GM11168 (cell line): ENCODE measurements around the gene CRTC3.

Experiments used
- in situ Hi-C: fragments of 300-500 bp; cut with MboI; formaldehyde crosslinking; loops from one replicate; pipeline ENCODE4 v1.12.0; 2022; ENCODE audit warnings: low sequenced_read_pairs; ENCODE audit not compliant: unreplicated experiment

Gene CRTC3

DNA sequence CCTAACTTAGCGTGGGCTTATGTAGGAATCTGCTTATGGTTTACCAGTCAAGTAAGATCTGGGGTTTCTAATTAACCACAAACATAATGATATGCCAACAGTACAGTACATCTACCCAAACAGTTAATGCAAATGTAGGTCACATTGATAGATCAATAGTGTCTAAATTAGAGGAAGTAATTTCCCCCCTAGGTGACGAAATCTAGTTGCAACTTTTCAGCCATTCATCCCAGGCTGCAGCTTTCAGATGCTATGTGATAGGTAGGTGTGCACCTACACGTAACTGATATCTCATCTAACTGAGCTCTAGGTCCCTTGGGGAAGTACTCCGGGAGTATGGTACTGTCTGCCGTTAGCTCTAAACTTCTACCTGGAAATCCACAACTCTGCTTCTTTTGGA is 57.2 kb downstream of the CRTC3 start:
- in situ Hi-C loops: no loop called here

DNA sequence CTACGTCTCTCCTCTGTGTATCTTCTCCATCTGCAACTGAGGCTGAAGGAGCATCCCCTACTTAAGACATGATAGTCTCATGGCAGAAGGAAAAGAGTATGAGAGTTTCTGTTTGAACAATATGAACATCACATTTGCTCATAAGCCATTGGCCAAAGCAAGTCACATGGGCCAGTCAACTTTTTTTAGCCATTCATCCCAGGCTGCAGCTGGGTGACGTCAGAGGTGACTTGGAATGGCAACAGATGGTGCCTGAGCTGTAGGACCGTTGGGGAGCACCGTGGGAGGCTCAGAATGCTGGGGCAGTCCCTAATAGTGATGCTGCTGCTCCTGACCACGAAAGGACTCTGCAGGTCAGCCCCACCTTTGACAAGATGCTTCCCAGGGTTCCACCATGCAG is 58.7 kb downstream of the CRTC3 start:
- in situ Hi-C loops: no loop called here

DNA sequence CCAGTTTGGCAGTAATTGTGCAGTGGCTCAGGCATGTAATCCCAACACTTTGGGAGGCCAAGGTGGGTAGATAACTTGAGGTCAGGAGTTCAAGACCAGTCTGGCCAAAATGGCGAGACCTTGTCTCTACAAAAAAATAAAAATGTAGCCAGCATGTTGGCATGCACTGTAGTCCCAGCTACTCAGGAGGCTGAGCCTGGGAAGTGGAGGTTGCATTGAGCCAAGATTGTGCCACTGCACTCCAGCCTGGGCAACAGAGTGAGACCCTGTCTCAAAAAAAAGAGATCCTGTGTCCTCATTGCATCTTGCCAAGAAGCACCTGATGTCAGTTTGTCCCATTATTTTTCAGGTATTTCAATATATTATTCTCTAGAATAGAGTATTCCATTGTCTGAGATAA is 61.8 kb downstream of the CRTC3 start:
- in situ Hi-C loops: no loop called here

GRCh38 chr15:90592131-90592881 is 62.6 kb downstream of the CRTC3 start:
- in situ Hi-C loops: no loop called here

- in situ Hi-C loops: no loop called here
Observed at GRCh38 chr15:90593499-90594158, 63.9 kb downstream of the CRTC3 start.

GRCh38 chr15:90594301-90594738 is 64.6 kb downstream of the CRTC3 start:
- in situ Hi-C loops: no loop called here

GRCh38 chr15:90595763-90596155 is 66.0 kb downstream of the CRTC3 start:
- in situ Hi-C loops: no loop called here

GRCh38 chr15:90596943-90597342 is 67.2 kb downstream of the CRTC3 start:
- in situ Hi-C loops: no loop called here

- in situ Hi-C loops: no loop called here
Observed at GRCh38 chr15:90597577-90597976, 67.9 kb downstream of the CRTC3 start.

DNA sequence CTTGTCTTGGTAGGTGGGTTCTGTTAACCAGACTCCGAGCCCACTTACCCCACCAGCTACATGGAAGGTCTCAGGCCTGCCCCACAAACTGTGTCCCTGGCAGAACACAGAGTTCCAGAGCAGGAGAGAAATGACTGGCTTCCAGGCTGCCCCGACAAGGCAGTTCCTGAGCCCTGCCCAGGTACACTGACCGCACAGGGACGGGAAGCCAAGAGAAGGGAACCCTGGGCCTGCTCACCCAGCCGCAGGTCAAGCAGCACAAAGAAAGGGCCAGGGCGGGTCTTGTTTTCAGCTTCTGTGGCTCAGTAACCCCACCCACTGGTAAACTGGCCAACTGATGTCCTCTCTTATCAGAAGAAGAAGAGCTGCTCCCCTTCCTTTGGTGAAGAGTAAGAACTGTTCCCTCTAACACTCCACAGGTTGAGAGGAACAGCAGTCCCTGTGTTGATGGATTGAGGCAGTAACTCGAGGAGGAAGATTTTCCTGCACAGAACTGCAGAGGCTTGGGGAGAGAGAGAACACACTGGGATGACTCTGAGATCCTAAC is 68.4 kb downstream of the CRTC3 start:
- in situ Hi-C loops: no loop called here

GRCh38 chr15:90598679-90599078 is 69.0 kb downstream of the CRTC3 start:
- in situ Hi-C loops: no loop called here

GRCh38 chr15:90599116-90599515 is 69.4 kb downstream of the CRTC3 start:
- in situ Hi-C loops: no loop called here

- in situ Hi-C loops: loop anchor here (5.0 to 25.0 kb wide), 2 partner anchors 67 to 262 kb away; no protein-coding TSS in a partner anchor
Observed at GRCh38 chr15:90599644-90600043, 69.9 kb downstream of the CRTC3 start.

DNA sequence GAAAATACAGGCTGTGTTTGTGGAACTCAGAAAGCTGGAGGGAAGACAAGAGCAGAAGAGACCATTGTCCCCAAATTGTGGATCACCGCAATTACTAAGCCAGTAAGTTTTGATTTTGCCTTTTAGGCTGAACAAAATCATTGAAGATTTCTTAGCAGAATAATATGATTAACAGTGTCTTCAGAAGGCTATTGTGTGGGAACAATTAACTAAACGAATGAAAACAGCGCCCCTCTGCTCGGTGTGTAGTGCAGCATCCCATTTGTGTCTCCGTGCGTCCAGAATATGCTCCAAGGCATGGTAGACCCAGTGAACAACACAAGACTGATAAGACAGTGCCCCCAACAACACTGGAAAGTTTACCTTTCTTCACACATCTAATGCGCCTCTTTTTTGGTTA is 71.2 kb downstream of the CRTC3 start:
- in situ Hi-C loops: loop anchor here (5.0 to 25.0 kb wide), 2 partner anchors 69 to 264 kb away; no protein-coding TSS in a partner anchor

DNA sequence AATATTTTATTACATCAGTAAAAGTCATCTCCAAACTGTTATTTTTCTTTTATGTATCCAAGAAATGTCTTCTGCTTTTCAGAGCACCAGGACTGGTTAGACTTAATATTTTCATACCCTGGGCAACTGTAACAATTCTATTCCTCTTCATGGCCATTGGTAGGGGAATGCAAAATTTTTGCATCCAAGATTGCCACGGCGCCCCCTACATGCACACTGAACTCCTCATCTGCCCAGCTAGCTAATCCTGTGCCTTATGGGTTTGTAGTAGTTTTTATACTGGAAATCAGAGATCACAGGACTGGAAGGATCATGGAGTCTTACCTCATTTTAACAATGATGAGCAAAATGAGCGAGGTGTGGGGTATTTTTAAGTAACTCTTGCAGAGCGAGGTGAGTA is 74.2 kb downstream of the CRTC3 start:
- in situ Hi-C loops: loop anchor here (5.0 to 25.0 kb wide), 2 partner anchors 72 to 267 kb away; no protein-coding TSS in a partner anchor

DNA sequence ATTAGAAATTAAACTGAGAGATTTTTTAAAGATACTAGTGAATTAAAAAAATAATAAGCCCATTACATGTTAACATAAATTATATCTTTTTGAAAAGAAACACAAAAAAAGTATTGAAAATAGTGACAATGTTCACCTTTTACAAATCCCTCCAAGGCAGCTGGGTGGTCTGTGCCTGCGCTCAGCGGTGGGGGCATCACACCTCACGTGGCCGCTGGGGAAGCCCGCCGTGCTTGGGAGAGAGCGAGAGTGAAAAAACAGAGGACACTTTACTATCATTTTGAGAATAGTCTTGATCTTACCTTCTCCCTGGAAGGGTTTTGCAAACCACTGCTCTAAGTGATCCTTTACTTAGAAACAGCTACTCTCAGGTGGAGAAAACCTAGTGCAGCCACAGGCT is 76.9 kb downstream of the CRTC3 start:
- in situ Hi-C loops: loop anchor here (25.0 kb wide), 1 partner anchor 269 kb away; no protein-coding TSS in a partner anchor

DNA sequence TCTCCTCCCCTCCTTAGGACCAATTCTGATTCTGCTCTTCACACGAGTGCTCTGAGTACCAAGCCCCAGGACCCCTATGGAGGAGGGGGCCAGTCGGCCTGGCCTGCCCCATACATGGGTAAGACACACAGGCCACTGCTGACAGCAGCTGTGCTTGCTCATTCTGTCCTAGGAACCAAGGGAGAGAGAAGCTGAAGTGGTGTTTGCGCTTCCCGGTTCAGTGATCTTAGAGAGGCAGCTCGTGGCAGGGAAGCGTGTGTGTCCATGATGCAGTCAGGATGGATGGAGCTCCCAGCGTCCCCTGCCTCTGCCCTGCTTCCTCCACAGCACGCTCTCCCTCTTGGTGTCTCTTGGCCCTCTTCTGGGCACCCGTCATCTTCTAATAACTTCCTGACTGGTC is 77.6 kb downstream of the CRTC3 start:
- in situ Hi-C loops: loop anchor here (25.0 kb wide), 1 partner anchor 270 kb away; no protein-coding TSS in a partner anchor

DNA sequence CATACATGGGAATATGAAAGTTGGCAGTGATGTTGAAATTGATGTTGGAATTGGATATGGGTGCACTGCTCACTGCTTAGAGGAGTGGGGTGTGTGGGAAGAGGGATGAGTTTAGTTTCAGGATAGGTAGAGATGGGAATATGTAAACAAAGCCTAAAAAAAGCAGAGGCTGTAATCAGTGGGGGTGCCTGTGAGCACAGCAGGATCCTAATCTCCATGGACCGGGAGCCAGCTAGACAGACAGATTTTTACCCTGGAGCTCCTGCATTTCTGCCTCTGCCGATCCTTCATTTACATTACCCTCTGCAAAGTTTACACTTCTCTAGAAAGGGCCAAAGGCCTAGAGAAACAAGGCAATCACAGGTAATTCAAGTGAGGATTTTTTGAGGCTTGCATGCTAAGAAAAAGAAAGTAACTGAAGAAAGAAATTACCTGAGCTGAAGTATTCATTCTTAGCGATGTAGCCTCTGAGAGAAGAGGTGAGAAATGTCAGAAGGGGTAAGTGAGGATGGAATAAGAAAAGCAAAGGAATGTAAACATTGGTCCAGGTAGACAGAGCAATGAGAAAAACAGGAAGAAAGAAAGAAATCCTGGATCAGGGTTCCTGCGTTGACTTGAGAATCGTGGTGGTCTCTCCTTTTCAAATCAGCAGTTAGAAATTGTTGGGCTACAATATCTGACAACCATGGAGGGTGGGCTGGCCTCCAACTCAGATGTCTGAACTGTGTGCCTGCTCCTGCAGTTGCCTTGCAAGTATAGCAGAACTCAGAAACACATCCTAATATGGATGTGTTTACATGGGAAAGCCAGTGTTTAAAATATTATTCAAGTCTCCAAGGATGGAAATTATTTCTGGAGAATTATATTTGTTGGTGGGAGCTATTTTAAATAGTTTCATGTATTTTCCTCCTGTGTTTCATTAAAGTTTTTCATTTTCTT is 79.8 kb downstream of the CRTC3 start:
- in situ Hi-C loops: loop anchor here (25.0 kb wide), 1 partner anchor 272 kb away; no protein-coding TSS in a partner anchor

GRCh38 chr15:90610190-90610589 is 80.5 kb downstream of the CRTC3 start:
- in situ Hi-C loops: loop anchor here (25.0 kb wide), 1 partner anchor 273 kb away; no protein-coding TSS in a partner anchor

DNA sequence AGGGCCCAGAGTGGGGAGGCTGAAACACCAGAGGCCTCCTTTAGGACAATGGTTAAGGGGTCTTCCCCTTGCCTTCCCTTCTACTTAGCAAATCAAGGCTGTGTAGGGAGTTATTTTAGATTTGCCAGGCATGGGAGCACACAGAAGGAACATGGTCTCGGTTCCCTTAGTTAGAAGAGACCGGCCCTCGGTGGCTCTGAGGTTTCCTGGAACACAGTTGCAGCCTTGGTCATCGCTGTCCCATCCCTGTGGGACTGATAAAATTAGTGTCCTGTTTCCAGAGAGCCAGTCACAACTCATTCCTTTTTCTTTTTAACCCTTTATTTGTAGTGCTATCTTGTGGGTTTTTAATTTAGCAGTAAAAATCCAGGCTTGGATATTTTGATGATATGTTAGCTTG is 81.4 kb downstream of the CRTC3 start:
- in situ Hi-C loops: loop anchor here (25.0 kb wide), 1 partner anchor 274 kb away; no protein-coding TSS in a partner anchor
